8988T (cell line): ENCODE measurements around the gene SLC30A10.
"Not testable (repeated sequence)": the region's sequence is repeated elsewhere in the genome, so short reads cannot be mapped to it uniquely, and the experiment has no call there.

Experiments
- DNase-seq: peaks from one replicate; pipeline ENCODE4 v3.0.0; 2011

SLC30A10 gene

GRCh38 chr1:219888667-219889066, 39.7 kb downstream of the SLC30A10 start:
- DNase-seq: not testable (repeated sequence)

GRCh38 chr1:219885680-219886079, 42.7 kb downstream of the SLC30A10 start:
- no peak for DNase-seq

GRCh38 chr1:219883400-219884332, 44.7 kb downstream of the SLC30A10 start:
- DNase-seq: no peak

- no peak for DNase-seq
These were observed 45.6 kb downstream of the SLC30A10 start for GRCh38 chr1:219882755-219883154.

GRCh38 chr1:219882096-219882495, 46.3 kb downstream of the SLC30A10 start:
- no peak for DNase-seq

- no peak for DNase-seq
These were observed 47.4 kb downstream of the SLC30A10 start for GRCh38 chr1:219880765-219881457.

- no peak for DNase-seq
These were observed 51.6 kb downstream of the SLC30A10 start for GRCh38 chr1:219876798-219877209.

GRCh38 chr1:219875860-219876259, 52.5 kb downstream of the SLC30A10 start:
- DNase-seq: no peak

GRCh38 chr1:219872538-219872937, 55.8 kb downstream of the SLC30A10 start:
- not testable (repeated sequence) for DNase-seq

- no peak for DNase-seq
These were observed 56.8 kb downstream of the SLC30A10 start for GRCh38 chr1:219871427-219872057.

GRCh38 chr1:219868615-219869014, 59.7 kb downstream of the SLC30A10 start:
- DNase-seq: not testable (repeated sequence)
